H1 (cell line): ENCODE measurements around the gene NUDT12.

ENCODE experiments used
- BRCA1 ChIP-seq: IDR thresholded peaks from 2 replicates; pipeline ENCODE4 v1.6.1; 2012; ENCODE audit warnings: low read depth, low read length, improper control_type of control experiment
- CTCF ChIP-seq, 3 experiments: IDR thresholded peaks; 1 replicate in 2 of 3; 2 replicates in 1 of 3; pipeline versions ENCODE4 v1.5.1 to v1.6.1; 2011; ENCODE audit warnings: low read length in 3 of 3, mild to moderate bottlenecking in 3 of 3, inconsistent platforms in 2 of 3, low read depth in 1 of 3, moderate library complexity in 1 of 3; ENCODE audit not compliant: insufficient read depth in 1 of 3; ENCODE audit errors: control extremely low read depth in 1 of 3
- E2F6 ChIP-seq: IDR thresholded peaks from 2 replicates; pipeline ENCODE4 v1.6.1; 2012; ENCODE audit warnings: inconsistent platforms
- HDAC6 ChIP-seq: IDR thresholded peaks from one replicate; pipeline ENCODE4 v1.7.1; 2012; ENCODE audit warnings: low read depth, mild to moderate bottlenecking, inconsistent platforms, low read length, moderate library complexity

- TF ChIP-seq CTCF (IDR thresholded peaks at IDR 0.05; ENCODE audit: control extremely low read depth in 1 of 3, insufficient read depth in 1 of 3, low read depth in 1 of 3, low read length in 3 of 3) (no peak), BRCA1 (no peak), E2F6 (no peak), HDAC6 (no peak)
Observed at GRCh38 chr5:103513701-103514100, 48.9 kb downstream of the NUDT12 start.
